Neural progenitor cell (in vitro differentiated cells): ENCODE measurements around the gene PCYOX1L.

Source experiments
- EZH2 ChIP-seq: fragments of 200-600 bp; sonication (generic); IDR thresholded peaks from 2 replicates; pipeline ENCODE4 v1.6.1; 2017; ENCODE audit warnings: antibody characterized with exemption, mild to moderate bottlenecking, moderate library complexity
- TF ChIP-seq, protein P1 (sequence below): fragments of 200-600 bp; sonication (generic); IDR thresholded peaks from 2 replicates; pipeline ENCODE4 v1.5.1; 2017; ENCODE audit warnings: antibody characterized with exemption, mild to moderate bottlenecking

DNA sequence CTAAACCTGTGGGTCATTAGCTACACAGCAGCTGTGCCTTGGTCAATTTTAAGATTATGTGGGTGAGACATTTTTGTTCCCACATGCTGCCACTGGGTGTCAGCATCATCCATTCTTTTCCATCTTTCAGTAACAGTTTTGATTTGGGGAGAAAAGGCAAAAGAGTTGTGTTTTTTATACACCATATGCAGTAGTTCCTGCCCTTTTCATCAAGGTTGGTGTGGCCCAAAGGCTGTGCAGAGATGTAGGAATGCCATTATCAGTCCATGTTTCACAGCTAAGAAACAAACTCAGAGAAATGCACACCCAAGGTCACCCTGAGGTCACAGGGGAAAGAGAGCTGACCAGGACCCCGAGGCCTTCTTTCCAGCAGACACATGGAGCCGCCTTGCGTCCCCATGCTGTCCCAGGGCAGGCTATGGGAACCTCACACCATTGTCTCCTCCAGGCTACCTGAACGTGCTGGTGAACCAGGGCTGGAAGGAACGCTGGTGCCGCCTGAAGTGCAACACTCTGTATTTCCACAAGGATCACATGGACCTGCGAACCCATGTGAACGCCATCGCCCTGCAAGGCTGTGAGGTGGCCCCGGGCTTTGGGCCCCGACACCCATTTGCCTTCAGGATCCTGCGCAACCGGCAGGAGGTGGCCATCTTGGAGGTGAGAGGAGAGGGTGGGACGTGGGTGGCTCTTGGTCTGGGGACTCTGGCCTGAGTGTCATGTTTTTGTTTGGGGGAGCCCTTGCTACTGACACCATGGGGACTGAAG is 40.4 kb upstream of the PCYOX1L start:
- TF ChIP-seq, protein P1, sequence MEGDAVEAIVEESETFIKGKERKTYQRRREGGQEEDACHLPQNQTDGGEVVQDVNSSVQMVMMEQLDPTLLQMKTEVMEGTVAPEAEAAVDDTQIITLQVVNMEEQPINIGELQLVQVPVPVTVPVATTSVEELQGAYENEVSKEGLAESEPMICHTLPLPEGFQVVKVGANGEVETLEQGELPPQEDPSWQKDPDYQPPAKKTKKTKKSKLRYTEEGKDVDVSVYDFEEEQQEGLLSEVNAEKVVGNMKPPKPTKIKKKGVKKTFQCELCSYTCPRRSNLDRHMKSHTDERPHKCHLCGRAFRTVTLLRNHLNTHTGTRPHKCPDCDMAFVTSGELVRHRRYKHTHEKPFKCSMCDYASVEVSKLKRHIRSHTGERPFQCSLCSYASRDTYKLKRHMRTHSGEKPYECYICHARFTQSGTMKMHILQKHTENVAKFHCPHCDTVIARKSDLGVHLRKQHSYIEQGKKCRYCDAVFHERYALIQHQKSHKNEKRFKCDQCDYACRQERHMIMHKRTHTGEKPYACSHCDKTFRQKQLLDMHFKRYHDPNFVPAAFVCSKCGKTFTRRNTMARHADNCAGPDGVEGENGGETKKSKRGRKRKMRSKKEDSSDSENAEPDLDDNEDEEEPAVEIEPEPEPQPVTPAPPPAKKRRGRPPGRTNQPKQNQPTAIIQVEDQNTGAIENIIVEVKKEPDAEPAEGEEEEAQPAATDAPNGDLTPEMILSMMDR: peak; percentile 75
- no peak for TF ChIP-seq EZH2
